ENCODE data around the gene BHLHE23.

Gene BHLHE23

GRCh38 chr20:62991196-62991807 lies 15.5 kb downstream of the BHLHE23 start:
- no peak for DNase-seq (ENCODE audit: low read depth in 2 of 2)

GRCh38 chr20:62990306-62990825 lies 16.4 kb downstream of the BHLHE23 start:
- no peak for DNase-seq (ENCODE audit: low read depth in 2 of 2)

DNA sequence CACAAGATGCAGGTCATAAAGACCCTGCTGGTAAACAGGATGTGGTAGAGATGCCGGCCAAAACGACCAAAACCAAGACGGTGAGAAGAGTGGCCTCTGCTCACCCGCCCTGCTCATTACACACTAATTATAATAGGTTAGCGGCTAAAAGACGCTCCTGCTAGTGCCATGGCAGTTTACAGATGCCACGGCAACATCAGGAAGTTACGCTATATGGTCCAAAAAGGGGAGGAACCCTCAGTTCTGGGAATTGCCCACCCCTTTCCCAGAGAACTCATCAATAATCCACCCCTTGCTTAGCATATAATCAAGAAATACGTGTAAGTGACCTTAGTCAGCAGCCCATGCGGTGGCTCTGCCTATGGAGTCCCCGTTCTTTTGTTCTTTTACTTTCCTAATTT lies 17.6 kb downstream of the BHLHE23 start:
- DNase-seq (ENCODE audit: low read depth in 2 of 2) = no peak

GRCh38 chr20:62987114-62987513 lies 19.6 kb downstream of the BHLHE23 start:
- no peak for DNase-seq (ENCODE audit: low read depth in 2 of 2)

- no peak for DNase-seq (ENCODE audit: low read depth in 2 of 2)
Measured at GRCh38 chr20:62986257-62986800, 20.4 kb downstream of the BHLHE23 start.

DNA sequence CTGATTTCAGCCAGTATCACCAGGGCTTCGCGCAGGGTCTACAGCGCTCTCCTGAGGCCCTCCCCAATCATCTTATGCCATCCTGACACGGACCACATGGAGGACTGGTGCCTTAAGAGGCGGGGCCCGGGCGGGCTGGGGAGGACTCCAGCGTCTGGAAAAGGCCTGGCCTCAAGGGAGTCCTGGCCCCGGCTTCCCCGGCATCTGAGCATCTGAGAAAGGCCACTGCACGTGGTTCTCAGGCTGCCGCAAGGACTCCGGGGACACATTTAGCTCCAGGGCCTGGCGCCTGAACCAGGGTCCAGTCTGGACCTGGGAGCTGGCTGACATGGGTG lies 21.4 kb downstream of the BHLHE23 start:
- DNase-seq (ENCODE audit: low read depth in 2 of 2) = no peak

DNA sequence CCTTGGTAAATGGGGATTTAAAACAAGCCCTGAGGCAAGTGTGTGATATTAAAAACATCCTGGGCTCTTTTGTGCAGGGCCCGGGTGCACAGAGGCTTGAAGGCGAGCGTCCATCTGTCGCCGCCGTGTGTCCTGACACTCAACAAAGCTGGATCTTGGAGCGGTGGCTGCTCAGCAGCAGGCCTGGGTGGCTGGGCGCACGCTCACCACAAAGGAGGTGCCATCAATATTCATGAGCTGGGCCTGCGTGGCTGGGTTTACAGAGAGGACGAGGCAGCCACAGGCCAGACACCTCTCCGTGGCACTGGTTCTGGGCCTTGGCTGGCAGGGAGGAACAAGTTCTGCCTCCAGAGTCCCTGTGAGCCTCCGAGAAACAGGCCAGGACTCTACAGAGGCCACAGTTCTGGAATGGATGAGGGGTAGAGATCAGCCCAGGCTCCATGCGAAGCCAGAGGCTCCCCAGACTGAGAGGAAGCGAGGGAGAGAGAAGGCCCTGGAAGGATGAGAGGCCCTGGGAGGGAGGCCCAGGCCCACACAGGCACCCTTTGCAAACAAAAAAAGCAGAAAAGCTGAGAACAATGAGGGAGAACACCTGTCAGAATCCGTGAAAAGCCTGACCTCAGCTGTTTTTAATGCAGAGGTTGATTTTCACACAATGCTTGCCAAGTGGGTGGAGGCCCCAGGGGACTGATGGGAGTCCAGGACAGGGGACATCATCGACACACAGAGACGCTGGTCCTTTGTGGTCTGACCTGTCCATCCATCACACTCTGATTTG lies 21.9 kb downstream of the BHLHE23 start:
- no peak for DNase-seq (ENCODE audit: low read depth in 2 of 2)

DNA sequence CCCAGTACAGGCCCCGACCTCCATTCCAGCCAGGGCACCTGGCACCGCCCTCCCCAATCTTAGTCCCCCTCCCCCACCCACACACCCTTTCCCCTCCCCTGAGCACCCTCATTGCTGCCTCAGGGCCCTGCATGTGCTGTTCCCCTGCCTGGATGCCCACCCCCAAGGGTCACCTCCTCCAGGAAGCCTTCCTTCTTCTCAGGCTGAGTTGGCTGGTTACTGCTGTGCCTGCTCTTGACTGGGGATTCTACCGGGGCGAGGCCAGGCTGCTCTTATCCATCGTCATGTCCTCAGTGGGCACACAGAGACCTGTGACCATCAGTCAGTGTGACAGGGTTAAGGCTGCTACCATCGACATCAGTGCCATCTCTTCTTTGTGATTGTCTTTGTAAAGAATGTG lies 23.6 kb downstream of the BHLHE23 start:
- no peak for DNase-seq (ENCODE audit: low read depth in 2 of 2)

DNA sequence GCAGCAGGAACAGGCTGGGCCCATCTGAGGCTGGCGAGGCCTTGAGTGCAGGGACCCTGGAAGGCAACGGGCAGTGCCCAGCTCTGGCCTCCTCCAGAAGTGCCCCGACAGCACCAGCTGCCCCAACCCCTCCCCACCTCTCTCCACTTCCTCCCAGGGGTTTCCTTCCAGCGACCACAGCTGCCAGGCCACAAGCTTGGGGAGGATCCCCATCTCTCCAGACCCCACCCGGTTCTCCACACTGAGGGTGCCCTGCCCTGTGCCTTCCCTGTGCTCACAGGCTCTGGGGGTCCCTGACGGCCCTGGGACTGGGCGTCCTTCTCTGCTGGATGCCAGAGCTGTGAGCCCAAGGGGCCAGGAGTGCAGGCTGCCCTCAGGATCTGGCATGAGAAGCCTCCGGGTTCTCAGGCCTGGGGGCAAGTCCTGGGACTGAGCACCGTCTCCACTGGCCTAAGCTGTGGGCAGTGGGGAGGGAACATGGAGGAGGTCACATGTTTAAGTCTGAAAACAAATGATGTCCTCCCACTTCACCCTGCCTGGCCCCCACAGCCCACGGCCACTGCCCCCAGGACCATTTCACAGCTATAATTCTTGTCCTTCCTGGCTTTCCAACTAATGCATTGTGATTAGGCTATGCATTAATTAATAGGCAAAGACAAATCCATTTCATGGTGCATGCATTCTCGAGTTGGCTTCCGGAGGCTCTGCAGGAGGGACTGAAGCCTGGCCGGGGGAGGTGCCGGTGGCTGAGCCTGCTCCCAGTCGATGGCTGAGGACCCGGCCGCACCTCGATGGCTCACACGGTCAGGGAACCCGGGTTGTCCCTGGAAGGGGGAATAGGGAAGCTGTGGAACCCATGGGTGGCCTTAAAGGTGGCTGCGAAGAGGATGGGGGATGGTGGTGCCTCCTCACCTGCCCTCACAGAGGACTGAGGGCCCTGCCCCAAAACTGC lies 24.4 kb downstream of the BHLHE23 start:
- DNase-seq (ENCODE audit: low read depth in 2 of 2) = no peak

DNA sequence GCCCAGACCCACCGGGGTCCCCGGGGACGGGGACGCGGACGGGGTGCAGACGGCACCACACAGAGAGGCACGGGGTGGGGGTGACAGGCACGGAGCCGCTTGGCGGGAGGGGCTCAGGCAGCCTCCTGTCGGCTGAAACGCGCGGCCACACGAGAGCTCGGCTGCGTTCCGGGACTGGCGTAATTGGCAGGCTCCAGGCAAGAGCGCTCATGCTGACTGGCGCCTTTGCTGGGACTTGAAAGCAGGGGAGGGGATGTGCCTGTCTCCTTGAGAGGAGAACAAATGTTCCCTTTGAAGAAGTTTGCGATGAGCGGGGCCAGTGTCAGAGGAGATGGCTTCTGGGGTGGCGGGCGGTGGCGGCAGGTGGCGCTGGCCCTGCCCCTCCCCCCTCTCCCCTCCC lies 25.8 kb downstream of the BHLHE23 start:
- DNase-seq (ENCODE audit: low read depth in 2 of 2) = no peak

- DNase-seq (ENCODE audit: low read depth in 2 of 2) = no peak
Measured at GRCh38 chr20:62980380-62980960, 26.3 kb downstream of the BHLHE23 start.

DNA sequence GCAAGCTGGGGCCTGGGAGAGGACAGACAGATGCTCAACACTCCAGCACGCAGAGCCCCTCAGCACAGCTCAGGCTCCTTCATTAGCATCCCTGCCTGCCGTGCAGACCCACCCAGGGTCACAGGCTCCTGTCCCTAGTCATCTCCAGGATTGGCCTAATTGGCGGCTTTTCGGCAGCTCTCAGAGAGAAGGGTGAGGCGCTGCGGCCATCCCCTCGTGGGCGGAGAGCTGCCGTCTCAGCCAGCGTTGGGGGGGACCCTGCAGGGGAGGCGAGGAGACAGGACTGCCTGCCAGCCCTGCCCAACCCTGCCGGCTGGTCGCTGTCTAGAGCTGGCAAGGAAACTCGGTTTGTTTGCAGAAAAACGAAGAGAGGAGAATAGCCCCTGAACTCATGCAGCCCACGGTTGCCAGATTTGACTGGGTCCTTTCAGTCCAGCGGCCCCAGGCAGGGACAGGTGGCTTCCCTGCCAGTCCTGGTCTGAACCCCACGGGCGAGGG lies 26.8 kb downstream of the BHLHE23 start:
- DNase-seq (ENCODE audit: low read depth in 2 of 2) = no peak

- no peak for DNase-seq (ENCODE audit: low read depth in 2 of 2)
Measured at GRCh38 chr20:62979310-62979709, 27.5 kb downstream of the BHLHE23 start.

DNA sequence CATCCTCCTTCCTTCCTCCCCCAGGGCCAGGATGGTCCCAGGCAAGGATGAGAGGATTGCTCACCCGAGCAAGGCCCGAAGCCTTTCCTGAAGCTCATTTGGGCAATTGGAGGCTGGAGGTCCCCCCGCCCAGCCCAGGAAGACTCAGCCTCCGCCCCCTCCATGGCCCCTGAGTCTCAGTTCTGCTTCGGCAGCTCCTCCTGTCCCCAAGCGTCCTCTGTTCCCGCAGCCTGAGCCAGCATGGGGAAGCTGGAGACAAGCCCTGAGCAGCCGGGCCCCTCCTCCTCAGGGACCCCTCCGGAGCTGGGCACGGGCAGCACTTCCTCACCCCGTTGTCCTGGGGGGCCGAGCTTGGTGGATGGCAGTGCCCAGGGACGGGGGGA lies 28.2 kb downstream of the BHLHE23 start:
- DNase-seq (ENCODE audit: low read depth in 2 of 2) = no peak

DNA sequence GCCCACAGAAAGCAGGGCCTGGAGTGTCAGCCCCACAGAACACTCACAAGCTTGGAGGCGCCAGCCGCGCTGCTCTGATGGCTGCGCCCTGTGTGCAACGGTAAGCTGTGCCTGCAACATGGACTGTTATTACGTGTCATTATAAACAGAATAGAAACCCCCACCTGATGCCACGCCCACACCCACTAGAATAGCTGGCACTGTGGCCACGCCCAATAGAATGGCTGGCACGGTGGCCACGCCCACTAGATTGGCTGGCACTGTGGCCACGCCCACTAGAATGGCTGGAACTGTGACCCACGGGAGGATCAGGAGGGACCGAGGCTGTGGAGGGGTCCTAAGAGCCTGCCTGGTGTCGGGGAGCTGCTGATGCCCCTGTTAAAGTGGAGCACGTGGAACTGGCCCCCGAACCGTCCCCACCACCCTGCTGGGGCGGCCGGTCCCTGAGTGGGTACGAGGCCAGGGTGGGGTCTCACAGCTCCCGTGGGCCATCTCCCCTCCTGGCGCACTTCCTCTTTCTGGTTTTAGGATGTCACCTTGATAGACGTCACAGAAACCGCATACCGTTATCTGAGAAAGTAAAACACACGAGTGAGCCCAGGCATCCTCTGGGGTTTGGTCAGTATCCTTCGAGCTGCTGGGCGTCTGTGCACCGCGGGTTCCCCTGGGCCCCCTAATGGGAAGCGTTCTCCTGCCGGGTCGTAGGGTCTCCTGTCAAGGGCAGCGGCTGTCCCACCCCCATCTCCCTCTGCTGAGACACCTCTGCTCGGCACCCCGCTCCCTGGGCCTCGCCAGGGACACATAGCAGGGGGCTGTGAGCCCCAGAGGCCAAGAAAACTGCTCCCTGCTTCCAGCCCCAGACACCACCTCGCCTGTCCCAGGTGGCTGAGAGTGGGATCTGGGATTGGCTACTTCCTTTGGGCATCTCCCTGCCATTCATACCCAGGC lies 28.9 kb downstream of the BHLHE23 start:
- no peak for DNase-seq (ENCODE audit: low read depth in 2 of 2)

GRCh38 chr20:62976886-62977285 lies 29.9 kb downstream of the BHLHE23 start:
- DNase-seq (ENCODE audit: low read depth in 2 of 2) = no peak

- DNase-seq (ENCODE audit: low read depth in 2 of 2) = no peak
Measured at GRCh38 chr20:62975812-62976508, 30.8 kb downstream of the BHLHE23 start.

DNA sequence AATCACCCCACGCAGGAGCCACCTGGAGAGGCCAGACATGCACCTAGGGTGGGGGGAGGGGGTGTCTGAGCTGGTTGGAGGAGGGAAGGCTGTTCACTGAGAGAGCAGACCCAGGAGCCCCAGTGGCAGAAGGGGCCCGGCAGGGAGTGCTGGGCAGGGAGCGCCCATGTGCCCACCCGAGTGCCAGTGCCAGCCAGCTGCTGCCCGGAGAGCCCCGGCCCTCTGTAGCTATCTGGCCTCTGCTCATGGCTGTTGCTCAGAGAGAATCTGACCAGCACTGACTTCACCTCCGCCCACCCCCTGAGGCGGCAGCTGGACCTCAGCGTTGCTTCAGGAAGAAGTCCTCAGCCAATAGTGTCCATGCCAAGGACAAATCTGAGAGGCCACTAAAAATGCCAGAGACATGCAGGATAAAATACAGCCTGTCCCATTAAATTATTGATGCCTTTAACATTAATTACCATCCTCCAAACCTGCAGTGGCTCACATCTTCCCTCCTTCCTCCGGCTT lies 31.5 kb downstream of the BHLHE23 start:
- no peak for DNase-seq (ENCODE audit: low read depth in 2 of 2)

Data from fibroblast of skin of left biceps (primary cell).